HEK293 (cell line): ENCODE data around the gene PLAC1.

ENCODE experiments used
- CTCF ChIA-PET: fragments of 350-600 bp; formaldehyde crosslinking; extraction: SDS; loops from one replicate; lab custom pipeline; 2021; ENCODE audit warnings: antibody characterized with exemption; lab: Yijun Ruan, JAX
- POLR2A ChIA-PET: fragments of 300-600 bp; formaldehyde crosslinking; extraction: SDS; loops from one replicate; lab custom pipeline; 2020; ENCODE audit warnings: antibody characterized with exemption, inconsistent platforms; lab: Yijun Ruan, JAX
- H3K27ac ChIP-seq: fragments of 200-500 bp; sonication (Bioruptor generic); 2 replicates; pipeline ENCODE4 v1.5.1; 2014; ENCODE audit warnings: low read depth, low read length, control low read depth, inconsistent platforms; ENCODE audit errors: extremely low read depth
- H3K36me3 ChIP-seq, 2 experiments: fragments of 200-500 bp in 1 of 2; sonication (Bioruptor generic) in 1 of 2; 1 replicate in 1 of 2; 2 replicates in 1 of 2; pipeline ENCODE4 v1.5.1; 2014 to 2017; ENCODE audit warnings: inconsistent platforms in 2 of 2, low read length in 2 of 2; ENCODE audit not compliant: control insufficient read depth in 2 of 2, insufficient read depth in 1 of 2
- H3K4me1 ChIP-seq: fragments of 200-500 bp; sonication (Bioruptor generic); 2 replicates; pipeline ENCODE4 v1.5.1; 2014; ENCODE audit warnings: mild to moderate bottlenecking, low read length, inconsistent platforms; ENCODE audit not compliant: control insufficient read depth, insufficient read depth
- H3K4me3 ChIP-seq: 2 replicates; pipeline ENCODE4 v1.5.1; 2011; ENCODE audit warnings: low read depth, mild to moderate bottlenecking, control low read depth, low read length, moderate library complexity
- H3K9me3 ChIP-seq: fragments of 200-500 bp; sonication (Bioruptor generic); 2 replicates; pipeline ENCODE4 v1.5.1; 2014; ENCODE audit warnings: low read depth, low read length, inconsistent platforms; ENCODE audit not compliant: control insufficient read depth, insufficient read depth
- BCL6B ChIP-seq: fragments of 450-650 bp; formaldehyde crosslinking; IDR thresholded peaks from 2 replicates; pipeline ENCODE4 v1.5.1; 2017; ENCODE audit warnings: missing biosample characterization, missing genetic modification characterization
- GFI1B ChIP-seq: fragments of 450-650 bp; formaldehyde crosslinking; IDR thresholded peaks from 2 replicates; pipeline ENCODE4 v1.5.1; 2016; ENCODE audit warnings: missing biosample characterization, missing genetic modification characterization
- GLIS1 ChIP-seq: fragments of 450-650 bp; formaldehyde crosslinking; IDR thresholded peaks from 2 replicates; pipeline ENCODE4 v1.5.1; 2016; ENCODE audit warnings: missing biosample characterization, missing genetic modification characterization
- KLF10 ChIP-seq: fragments of 450-650 bp; IDR thresholded peaks from 2 replicates; pipeline ENCODE4 v1.5.1; 2018; ENCODE audit warnings: missing biosample characterization, mild to moderate bottlenecking, missing genetic modification characterization
- KLF16 ChIP-seq: fragments of 450-650 bp; formaldehyde crosslinking; IDR thresholded peaks from 2 replicates; pipeline ENCODE4 v1.5.1; 2017; ENCODE audit warnings: missing biosample characterization, missing genetic modification characterization
- OSR2 ChIP-seq: fragments of 450-650 bp; formaldehyde crosslinking; IDR thresholded peaks from 2 replicates; pipeline ENCODE4 v1.5.1; 2016; ENCODE audit warnings: missing biosample characterization, missing genetic modification characterization
- TRIM28 ChIP-seq: IDR thresholded peaks from 2 replicates; pipeline ENCODE4 v1.6.1; 2011; ENCODE audit warnings: low read length, control low read depth, borderline replicate concordance
- ZBTB1 ChIP-seq: fragments of 450-650 bp; formaldehyde crosslinking; IDR thresholded peaks from 2 replicates; pipeline ENCODE4 v1.5.1; 2016; ENCODE audit warnings: missing biosample characterization, missing genetic modification characterization
- ZBTB26 ChIP-seq: fragments of 450-650 bp; formaldehyde crosslinking; optimal IDR thresholded peaks from 2 replicates; pipeline ENCODE3; 2016; ENCODE audit warnings: missing biosample characterization, mild to moderate bottlenecking, missing genetic modification characterization
- ZNF132 ChIP-seq: fragments of 450-650 bp; formaldehyde crosslinking; IDR thresholded peaks from 2 replicates; pipeline ENCODE4 v1.5.1; 2017; ENCODE audit warnings: missing biosample characterization, missing genetic modification characterization, borderline replicate concordance
- ZNF133 ChIP-seq: fragments of 450-650 bp; formaldehyde crosslinking; IDR thresholded peaks from 2 replicates; pipeline ENCODE4 v1.5.1; 2016; ENCODE audit warnings: missing biosample characterization, missing genetic modification characterization
- ZNF16 ChIP-seq: fragments of 450-650 bp; formaldehyde crosslinking; IDR thresholded peaks from 2 replicates; pipeline ENCODE4 v1.5.1; 2016; ENCODE audit warnings: low read depth, missing biosample characterization, missing genetic modification characterization
- ZNF175 ChIP-seq: fragments of 450-650 bp; formaldehyde crosslinking; IDR thresholded peaks from 2 replicates; pipeline ENCODE4 v1.5.1; 2016; ENCODE audit warnings: missing biosample characterization, missing genetic modification characterization
- ZNF335 ChIP-seq: fragments of 450-650 bp; formaldehyde crosslinking; conservative IDR thresholded peaks from 2 replicates; pipeline ENCODE4 v1.5.1; 2016; ENCODE audit warnings: missing biosample characterization, missing genetic modification characterization
- ZNF426 ChIP-seq: fragments of 450-650 bp; formaldehyde crosslinking; IDR thresholded peaks from 2 replicates; pipeline ENCODE4 v1.5.1; 2017; ENCODE audit warnings: missing biosample characterization, missing genetic modification characterization, mild to moderate bottlenecking, inconsistent platforms, moderate library complexity
- ZNF48 ChIP-seq: fragments of 450-650 bp; formaldehyde crosslinking; IDR thresholded peaks from 2 replicates; pipeline ENCODE4 v1.5.1; 2016; ENCODE audit warnings: missing biosample characterization, missing genetic modification characterization
- ZNF488 ChIP-seq: fragments of 450-650 bp; formaldehyde crosslinking; IDR thresholded peaks from 2 replicates; pipeline ENCODE4 v1.5.1; 2016; ENCODE audit warnings: missing biosample characterization, missing genetic modification characterization
- ZNF514 ChIP-seq: fragments of 450-650 bp; formaldehyde crosslinking; IDR thresholded peaks from 2 replicates; pipeline ENCODE4 v1.5.1; 2016; ENCODE audit warnings: missing biosample characterization, missing genetic modification characterization
- ZNF629 ChIP-seq: fragments of 450-650 bp; formaldehyde crosslinking; IDR thresholded peaks from 2 replicates; pipeline ENCODE4 v1.5.1; 2017; ENCODE audit warnings: missing biosample characterization, missing genetic modification characterization
- ZNF664 ChIP-seq: fragments of 450-650 bp; formaldehyde crosslinking; IDR thresholded peaks from 2 replicates; pipeline ENCODE4 v1.5.1; 2016; ENCODE audit warnings: missing biosample characterization, missing genetic modification characterization
- ZNF768 ChIP-seq: fragments of 450-650 bp; formaldehyde crosslinking; IDR thresholded peaks from 2 replicates; pipeline ENCODE4 v1.5.1; 2018; ENCODE audit warnings: missing biosample characterization, mild to moderate bottlenecking, missing genetic modification characterization
- ZNF791 ChIP-seq: fragments of 450-650 bp; formaldehyde crosslinking; IDR thresholded peaks from 2 replicates; pipeline ENCODE4 v1.5.1; 2016; ENCODE audit warnings: missing biosample characterization, missing genetic modification characterization

The PLAC1 gene

GRCh38 chrX:134537179-134537955 is 120.9 kb downstream of the PLAC1 start:
- Histone ChIP-seq H3K27ac (peak overlapping the region; percentile 12; the same call in 1 of the 2 replicates), H3K36me3 (no peaks in the 10 kb centered on the region)
- POLR2A ChIA-PET: interaction anchor here (0.7 to 1.0 kb wide), 2 partner anchors 33 to 179 kb away, joined by 3 to 4 read pairs; no protein-coding TSS in a partner anchor
- peak; percentile 36; the same call in 1 of the 2 replicates for TF ChIP-seq ZNF629
- TF ChIP-seq ZNF335 (tag by site-specific recombination): peak; percentile 55
- TF ChIP-seq GLIS1 (tag by site-specific recombination): peak; percentile 84
- no peak for TF ChIP-seq ZNF133 (tag by site-specific recombination)
- no peak for TF ChIP-seq ZNF426 (tag by site-specific recombination)
- 0 out of 2 replicates have a peak, but pooled peaks have one; percentile 53 for TF ChIP-seq TRIM28
- TF ChIP-seq, all 188 proteins: peak for 4
- peaks cover 3% of the 10 kb centered on the region; the same call in 1 of the 2 replicates for H3K4me1 ChIP-seq
- no peak overlapping the region for H3K4me3 ChIP-seq
- H3K9me3 ChIP-seq: no peaks in the 10 kb centered on the region
- CTCF ChIA-PET: interaction anchor here (1.0 kb wide), 1 partner anchor 17 kb away, joined by 3 read pairs; no protein-coding TSS in a partner anchor

- Histone ChIP-seq H3K4me1 (no peaks in the 10 kb centered on the region), H3K9me3 (no peaks in the 10 kb centered on the region)
- no peak for TF ChIP-seq ZBTB1 (tag by site-specific recombination)
- TF ChIP-seq KLF16: no peak
- no peak for TF ChIP-seq ZNF488 (tag by site-specific recombination)
- no peak for TF ChIP-seq ZNF768 (tag by site-specific recombination)
- no peak for TF ChIP-seq BCL6B
- TF ChIP-seq ZNF629: no peak
- no peak for TF ChIP-seq OSR2 (tag by site-specific recombination)
- no peak for TF ChIP-seq ZNF664 (tag by site-specific recombination)
- no peak for TF ChIP-seq KLF10 (tag by site-specific recombination)
- TF ChIP-seq ZNF48 (tag by site-specific recombination): no peak
- no peak for TF ChIP-seq GFI1B (tag by site-specific recombination)
- TF ChIP-seq ZNF175 (tag by site-specific recombination): no peak
- TF ChIP-seq ZNF132 (tag by site-specific recombination): no peak
- TF ChIP-seq, all 188 proteins: peak for 0
- H3K27ac ChIP-seq: no peak overlapping the region
- no peaks in the 10 kb centered on the region for H3K36me3 ChIP-seq
- ChIA-PET CTCF (interaction anchor here (0.6 kb wide), 1 partner anchor 60 kb away, joined by 3 read pairs; no protein-coding TSS in a partner anchor), POLR2A (no interaction called here)
- H3K4me3 ChIP-seq: no peak overlapping the region
Observed at GRCh38 chrX:134533952-134534351, 124.3 kb downstream of the PLAC1 start.

- H3K27ac ChIP-seq: no peak overlapping the region
- H3K4me1 ChIP-seq: no peaks in the 10 kb centered on the region
- no peaks in the 10 kb centered on the region for H3K9me3 ChIP-seq
- no peak overlapping the region for H3K4me3 ChIP-seq
- ChIA-PET POLR2A (no interaction called here), CTCF (interaction anchor here (1.1 kb wide), 1 partner anchor 221 kb away, joined by 3 read pairs; no protein-coding TSS in a partner anchor)
- no peaks in the 10 kb centered on the region for H3K36me3 ChIP-seq
- TF ChIP-seq ZNF16 (tag by site-specific recombination): no peak
- no peak for TF ChIP-seq ZNF791 (tag by site-specific recombination)
- no peak for TF ChIP-seq ZNF514 (tag by site-specific recombination)
- TF ChIP-seq ZBTB26 (tag by site-specific recombination): no peak
Observed at GRCh38 chrX:134533352-134533751, 124.9 kb downstream of the PLAC1 start.
